H1 (cell line): Measurements from ENCODE around the gene EGFR. TPM values are rescaled to one million over a fixed set of nuclear protein-coding genes. Genes with fewer than 3 reads are reported as not detected.

Source experiments
- CTCF ChIA-PET: fragments of 300-600 bp; sonication (Branson Sonifier 250); formaldehyde crosslinking; loops from one replicate; lab custom pipeline; 2021; ENCODE audit not compliant: partially characterized antibody; lab: Charles Lee
- POLR2A ChIA-PET: fragments of 300-600 bp; sonication (Branson Sonifier 250); formaldehyde crosslinking; loops from one replicate; lab custom pipeline; 2021; ENCODE audit warnings: inconsistent platforms; ENCODE audit not compliant: partially characterized antibody; lab: Charles Lee
- DNase-seq, 2 experiments: peaks; one replicate each; pipeline versions ENCODE4 v3.0.0 to v3.0.0-alpha.2; 2010 to 2022; ENCODE audit warnings: low spot score in 2 of 2, low read depth in 1 of 2, mixed read lengths in 1 of 2
- FAIRE-seq: peaks from 2 replicates; lab custom pipeline; 2011; peaks lifted over from hg19 to GRCh38; lab: Jason Lieb, UNC
- H2AFZ ChIP-seq: 2 replicates; pipeline ENCODE4 v1.8.1; 2012; ENCODE audit warnings: low read length, inconsistent platforms
- H2AK5ac ChIP-seq: 2 replicates; pipeline ENCODE4 v1.6.1; 2013; ENCODE audit warnings: low read depth, low read length
- H2BK120ac ChIP-seq: replicated peaks from 2 replicates; pipeline ENCODE3; 2013; ENCODE audit warnings: low read depth, low read length, inconsistent platforms
- H2BK12ac ChIP-seq: 2 replicates; pipeline ENCODE4 v1.6.1; 2013; ENCODE audit warnings: low read depth, low read length
- H2BK15ac ChIP-seq: 2 replicates; pipeline ENCODE4 v1.6.1; 2013; ENCODE audit warnings: low read length
- H2BK20ac ChIP-seq: 2 replicates; pipeline ENCODE4 v1.6.1; 2013; ENCODE audit warnings: low read length
- H2BK5ac ChIP-seq: 2 replicates; pipeline ENCODE4 v1.6.1; 2013; ENCODE audit warnings: low read depth, low read length
- H3K14ac ChIP-seq: 2 replicates; pipeline ENCODE4 v1.6.1; 2013; ENCODE audit warnings: inconsistent platforms; ENCODE audit not compliant: insufficient read length
- H3K18ac ChIP-seq: 2 replicates; pipeline ENCODE4 v1.6.1; 2013; ENCODE audit warnings: low read length; ENCODE audit errors: extremely low read depth
- H3K23ac ChIP-seq: 2 replicates; pipeline ENCODE4 v1.6.1; 2013; ENCODE audit warnings: inconsistent platforms; ENCODE audit not compliant: insufficient read length
- H3K23me2 ChIP-seq: 2 replicates; pipeline ENCODE4 v1.6.1; 2013; ENCODE audit warnings: low read depth, low read length
- H3K27ac ChIP-seq: 2 replicates; pipeline ENCODE4 v1.6.1; 2011; ENCODE audit warnings: low read depth, low read length, inconsistent platforms
- H3K27me3 ChIP-seq, 4 experiments: replicated peaks in 1 of 4; 1 replicate in 1 of 4; 2 replicates in 3 of 4; pipeline versions ENCODE4 v1.6.1 to v1.8.1; 2011 to 2013; ENCODE audit warnings: low read length in 3 of 4, mild to moderate bottlenecking in 3 of 4, inconsistent platforms in 2 of 4, mixed read lengths in 2 of 4, moderate library complexity in 1 of 4; ENCODE audit not compliant: control insufficient read depth in 3 of 4, insufficient read depth in 3 of 4; ENCODE audit errors: extremely low read depth in 1 of 4
- H3K36me3 ChIP-seq, 4 experiments: 2 replicates each; pipeline versions ENCODE4 v1.6.1 to v1.8.1; 2011 to 2013; ENCODE audit warnings: mild to moderate bottlenecking in 4 of 4, low read length in 3 of 4, moderate library complexity in 2 of 4, control low read depth in 1 of 4, inconsistent platforms in 1 of 4; ENCODE audit not compliant: insufficient read depth in 4 of 4, control insufficient read depth in 2 of 4
- H3K4ac ChIP-seq: replicated peaks from 2 replicates; pipeline ENCODE3; 2013; ENCODE audit warnings: low read length, low read depth, mixed read lengths, inconsistent platforms; ENCODE audit not compliant: insufficient read length
- H3K4me1 ChIP-seq, 4 experiments: replicated peaks in 1 of 4; 1 replicate in 1 of 4; 2 replicates in 3 of 4; pipeline versions ENCODE4 v1.6.1 to v1.8.1; 2011 to 2013; ENCODE audit warnings: low read length in 3 of 4, inconsistent platforms in 2 of 4, mixed read lengths in 1 of 4; ENCODE audit not compliant: insufficient read depth in 4 of 4, control insufficient read depth in 3 of 4
- H3K4me2 ChIP-seq, 2 experiments: 2 replicates each; pipeline versions ENCODE4 v1.6.1 to v1.8.1; 2011 to 2013; ENCODE audit warnings: low read depth in 2 of 2, low read length in 2 of 2, control low read depth in 1 of 2, inconsistent platforms in 1 of 2, mild to moderate bottlenecking in 1 of 2; ENCODE audit not compliant: insufficient read depth in 1 of 2
- H3K4me3 ChIP-seq, 4 experiments: fragments of 200-600, 300-600 bp in 1 of 4; sonication (generic), shearing (Covaris generic), sonication (Bioruptor Twin) in 1 of 4; 2 replicates each; pipeline versions ENCODE4 v1.5.1 to v1.8.1; 2011 to 2016; ENCODE audit warnings: low read length in 4 of 4, low read depth in 3 of 4, control low read depth in 2 of 4, inconsistent platforms in 2 of 4, mild to moderate bottlenecking in 2 of 4, mixed read lengths in 1 of 4, moderate library complexity in 1 of 4; ENCODE audit not compliant: insufficient read depth in 2 of 4; ENCODE audit errors: extremely low read depth in 1 of 4
- H3K56ac ChIP-seq: replicated peaks from 2 replicates; pipeline ENCODE3; 2013; ENCODE audit warnings: low read depth, mild to moderate bottlenecking, mixed read lengths, low read length, inconsistent platforms; ENCODE audit not compliant: insufficient read length
- H3K79me1 ChIP-seq: 2 replicates; pipeline ENCODE4 v1.6.1; 2013; ENCODE audit warnings: low read depth, low read length, control low read depth
- H3K79me2 ChIP-seq, 2 experiments: 2 replicates each; pipeline versions ENCODE4 v1.6.1 to v1.8.1; 2012 to 2013; ENCODE audit warnings: low read length in 2 of 2, mild to moderate bottlenecking in 2 of 2, inconsistent platforms in 1 of 2; ENCODE audit not compliant: insufficient read depth in 2 of 2, control insufficient read depth in 1 of 2
- H3K9ac ChIP-seq, 4 experiments: replicated peaks in 1 of 4; 1 replicate in 1 of 4; 2 replicates in 3 of 4; pipeline versions ENCODE4 v1.6.1 to v1.8.1; 2011 to 2013; ENCODE audit warnings: low read depth in 3 of 4, low read length in 3 of 4, control low read depth in 2 of 4, mild to moderate bottlenecking in 2 of 4, moderate library complexity in 2 of 4, inconsistent platforms in 1 of 4; ENCODE audit errors: extremely low read depth in 1 of 4
- H3K9me3 ChIP-seq, 2 experiments: 2 replicates each; pipeline versions ENCODE4 v1.6.1 to v1.8.1; 2012 to 2013; ENCODE audit warnings: mild to moderate bottlenecking in 2 of 2, moderate library complexity in 2 of 2, control low read depth in 1 of 2, inconsistent platforms in 1 of 2, low read depth in 1 of 2, low read length in 1 of 2, mixed read lengths in 1 of 2; ENCODE audit not compliant: insufficient read depth in 2 of 2
- H4K20me1 ChIP-seq, 2 experiments: replicated peaks in 1 of 2; 2 replicates each; pipeline versions ENCODE3 to v1.8.1; 2011 to 2013; ENCODE audit warnings: inconsistent platforms in 2 of 2, low read length in 2 of 2, mild to moderate bottlenecking in 1 of 2; ENCODE audit not compliant: insufficient read depth in 2 of 2, control insufficient read depth in 1 of 2
- H4K5ac ChIP-seq: 2 replicates; pipeline ENCODE4 v1.6.1; 2013; ENCODE audit warnings: low read length, low read depth, mixed read lengths, inconsistent platforms; ENCODE audit not compliant: insufficient read length
- H4K8ac ChIP-seq: 2 replicates; pipeline ENCODE4 v1.8.0; 2013; ENCODE audit warnings: mild to moderate bottlenecking, moderate library complexity, low read length, inconsistent platforms; ENCODE audit not compliant: insufficient read depth; ENCODE audit errors: extremely low read depth
- H4K91ac ChIP-seq: replicated peaks from 2 replicates; pipeline ENCODE3; 2013; ENCODE audit warnings: low read length, mixed read lengths, inconsistent platforms; ENCODE audit not compliant: insufficient read length
- ASH2L ChIP-seq: fragments of 200-600, 300-600 bp; sonication (generic); IDR thresholded peaks from one replicate; pipeline ENCODE4 v1.7.1; 2017; ENCODE audit warnings: low read length
- BRCA1 ChIP-seq: IDR thresholded peaks from 2 replicates; pipeline ENCODE4 v1.6.1; 2012; ENCODE audit warnings: low read depth, low read length, improper control_type of control experiment
- CHD1 ChIP-seq: IDR thresholded peaks from 2 replicates; pipeline ENCODE4 v1.6.1; 2012; ENCODE audit warnings: low read depth, low read length, improper control_type of control experiment
- EP300 ChIP-seq, 2 experiments: IDR thresholded peaks; 1 replicate in 1 of 2; 2 replicates in 1 of 2; pipeline ENCODE4 v1.6.1; 2011 to 2012; ENCODE audit warnings: low read depth in 2 of 2, low read length in 2 of 2, mild to moderate bottlenecking in 2 of 2, borderline replicate concordance in 1 of 2, inconsistent platforms in 1 of 2, moderate library complexity in 1 of 2
- EZH2 ChIP-seq: fragments of 200-600 bp; sonication (generic); IDR thresholded peaks from 2 replicates; pipeline ENCODE4 v1.7.1; 2012; ENCODE audit warnings: low read depth, mild to moderate bottlenecking, moderate library complexity, low read length, inconsistent platforms; ENCODE audit not compliant: severe bottlenecking
- FOSL1 ChIP-seq: IDR thresholded peaks from 2 replicates; pipeline ENCODE4 v1.6.1; 2011; ENCODE audit warnings: mild to moderate bottlenecking, low read depth, low read length, moderate library complexity; ENCODE audit not compliant: insufficient read depth
- KDM1A ChIP-seq: fragments of 200-600, 300-600 bp; sonication (generic); IDR thresholded peaks from 2 replicates; pipeline ENCODE4 v1.7.1; 2016; ENCODE audit warnings: mild to moderate bottlenecking, low read length, borderline replicate concordance
- POU5F1 ChIP-seq: IDR thresholded peaks from 2 replicates; pipeline ENCODE4 v1.6.1; 2011; ENCODE audit warnings: low read depth, mild to moderate bottlenecking, low read length, moderate library complexity
- RXRA ChIP-seq: IDR thresholded peaks from 2 replicates; pipeline ENCODE4 v1.6.1; 2011; ENCODE audit warnings: low read depth, mild to moderate bottlenecking, low read length, moderate library complexity; ENCODE audit not compliant: insufficient read depth
- SIN3A ChIP-seq, 2 experiments: IDR thresholded peaks in 1 of 2; conservative IDR thresholded peaks in 1 of 2; 2 replicates each; pipeline ENCODE4 v1.6.1; 2011 to 2012; ENCODE audit warnings: low read length in 2 of 2, improper control_type of control experiment in 1 of 2, low read depth in 1 of 2, mild to moderate bottlenecking in 1 of 2
- SP4 ChIP-seq: IDR thresholded peaks from 2 replicates; pipeline ENCODE4 v1.6.1; 2012; ENCODE audit warnings: low read length, inconsistent platforms
- YY1 ChIP-seq: IDR thresholded peaks from 2 replicates; pipeline ENCODE4 v1.6.1; 2011; ENCODE audit warnings: low read depth, mild to moderate bottlenecking, low read length
- ZNF274 ChIP-seq: IDR thresholded peaks from 2 replicates; pipeline ENCODE4 v1.7.0; 2012; ENCODE audit warnings: low read length, borderline replicate concordance; ENCODE audit errors: extremely low read depth
- polyA plus RNA-seq, 7 experiments: library from polyadenylated mRNA; depleted of rRNA in 3 of 7; stranded (reverse) in 5 of 7; unstranded in 2 of 7; fragments of >200 nt in 5 of 7; fragments of 200-250 nt in 2 of 7; gene quantifications; 1 replicate in 5 of 7; 2 replicates in 1 of 7; 4 replicates in 1 of 7; pipeline versions ENCODE4 v1.2.1 to v1.2.3, GENCODE V29; 2011 to 2013; ENCODE audit warnings: missing spikeins in 2 of 7, mixed read lengths in 2 of 7
- total RNA-seq: library from RNA; stranded (reverse); fragmentation: NEBNext Ultra II Directional; extraction: Animal tissue kit (Norgen Biotek cat#: 25700); gene quantifications from 2 replicates; pipeline ENCODE4 v1.2.1, GENCODE V29; 2021
- TF ChIP-seq, protein P1 (sequence below): IDR thresholded peaks from 2 replicates; pipeline ENCODE4 v1.6.1; 2012; ENCODE audit warnings: low read length, inconsistent platforms

EGFR gene
- total and polyA plus RNA-seq, 2 of the 8 experiments (the other 6 are each of a cell fraction or from before 2014, with no cell fraction given) = 1.9 to 5.8 TPM

DNA sequence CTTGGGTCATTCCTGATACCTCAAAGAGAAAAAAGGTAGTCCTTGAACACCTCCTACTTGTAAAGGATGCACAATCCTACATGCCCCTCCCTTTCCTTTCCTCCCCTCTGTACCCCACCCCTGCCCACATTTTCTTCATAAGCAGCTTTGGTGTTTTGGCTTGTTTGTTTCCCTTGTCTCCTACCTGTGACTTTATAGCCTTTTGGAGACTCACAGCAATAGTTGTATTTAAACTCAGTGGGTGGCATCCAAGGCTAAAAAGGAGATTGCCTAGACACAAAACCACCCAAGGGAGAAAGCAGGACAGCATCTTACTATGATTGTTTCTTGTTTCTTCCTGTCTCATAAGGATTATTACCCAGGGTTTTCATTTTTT is 63.4 kb downstream of the EGFR start:
- Histone ChIP-seq H3K23me2 (no peaks in the 10 kb centered on the region), H2BK12ac (no peak overlapping the region), H3K79me2 (no peaks in the 10 kb centered on the region), H3K4ac (no peak overlapping the region), H3K23ac (no peak overlapping the region), H3K4me1 (peaks cover 0 to 6% (median 3%) of the 10 kb centered on the region in 4 experiments; a peak in 5 of 7 replicates), H2BK120ac (no peak overlapping the region), H2AFZ (no peak overlapping the region), H3K14ac (no peak overlapping the region), H3K4me3 (no peak overlapping the region), H2BK15ac (no peak overlapping the region), H4K20me1 (no peaks in the 10 kb centered on the region), H4K91ac (no peak overlapping the region), H3K27me3 (no peaks in the 10 kb centered on the region), H3K4me2 (no peak overlapping the region), H3K56ac (no peak overlapping the region), H3K18ac (no peak overlapping the region), H2BK5ac (no peak overlapping the region), H4K5ac (no peak overlapping the region), H4K8ac (no peak overlapping the region), H3K79me1 (no peaks in the 10 kb centered on the region), H3K36me3 (no peaks in the 10 kb centered on the region), H3K9ac (no peak overlapping the region), H2AK5ac (no peak overlapping the region), H3K27ac (no peak overlapping the region), H2BK20ac (no peak overlapping the region), H3K9me3 (no peaks in the 10 kb centered on the region)
- ChIA-PET CTCF (no interaction called here), POLR2A (no interaction called here)
- FAIRE-seq (no peak), DNase-seq (no peak)
- TF ChIP-seq RXRA (no peak), KDM1A (no peak), SP4 (no peak), EP300 (IDR thresholded peaks at IDR 0.05; ENCODE audit: borderline replicate concordance in 1 of 2, low read depth in 2 of 2, low read length in 2 of 2) (no peak), FOSL1 (no peak), ASH2L (no peak), CHD1 (no peak), YY1 (no peak), SIN3A (conservative IDR thresholded peaks at IDR 0.05 in 1 of 2, IDR thresholded peaks at IDR 0.05 in 1 of 2; ENCODE audit: low read depth in 1 of 2, low read length in 2 of 2) (no peak), POU5F1 (no peak), ZNF274 (no peak), EZH2 (no peak), BRCA1 (no peak)
- TF ChIP-seq, protein P1, sequence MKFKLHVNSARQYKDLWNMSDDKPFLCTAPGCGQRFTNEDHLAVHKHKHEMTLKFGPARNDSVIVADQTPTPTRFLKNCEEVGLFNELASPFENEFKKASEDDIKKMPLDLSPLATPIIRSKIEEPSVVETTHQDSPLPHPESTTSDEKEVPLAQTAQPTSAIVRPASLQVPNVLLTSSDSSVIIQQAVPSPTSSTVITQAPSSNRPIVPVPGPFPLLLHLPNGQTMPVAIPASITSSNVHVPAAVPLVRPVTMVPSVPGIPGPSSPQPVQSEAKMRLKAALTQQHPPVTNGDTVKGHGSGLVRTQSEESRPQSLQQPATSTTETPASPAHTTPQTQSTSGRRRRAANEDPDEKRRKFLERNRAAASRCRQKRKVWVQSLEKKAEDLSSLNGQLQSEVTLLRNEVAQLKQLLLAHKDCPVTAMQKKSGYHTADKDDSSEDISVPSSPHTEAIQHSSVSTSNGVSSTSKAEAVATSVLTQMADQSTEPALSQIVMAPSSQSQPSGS = no peak
